Measurements from ENCODE around the gene TMEM263. TPM values are rescaled to one million over a fixed set of nuclear protein-coding genes. Genes with fewer than 3 reads are reported as not detected.

TMEM263 gene
- total RNA-seq, 1 experiment from 2014 or later: 11.8 TPM

- Histone ChIP-seq H3K79me2 (ENCODE audit: insufficient read depth, low read length) (no peaks in the 10 kb centered on the region), H3K4me1 (ENCODE audit: insufficient read depth, low read length) (no peaks in the 10 kb centered on the region), H2BK120ac (ENCODE audit: low read depth, low read length, poor library complexity, severe bottlenecking) (no peak overlapping the region), H3K4ac (ENCODE audit: low read depth, low read length) (no peak overlapping the region), H2BK5ac (ENCODE audit: insufficient read length, low read length) (no peak overlapping the region), H3K14ac (ENCODE audit: insufficient read depth, low read length) (no peak overlapping the region), H3T11ph (ENCODE audit: low read length) (no peak overlapping the region), H2BK15ac (ENCODE audit: low read depth, low read length) (no peak overlapping the region), H3K18ac (ENCODE audit: insufficient read length, low read depth, low read length) (no peak overlapping the region), H2AK5ac (ENCODE audit: insufficient read length, low read length) (no peak overlapping the region), H4K8ac (replicated peaks; ENCODE audit: insufficient read length, low read depth, low read length) (no peak overlapping the region), H3K9me3 (ENCODE audit: control insufficient read depth, low read depth, low read length) (no peaks in the 10 kb centered on the region), H4K5ac (ENCODE audit: insufficient read length, low read depth, low read length) (no peak overlapping the region), H3K56ac (ENCODE audit: insufficient read length, low read depth, low read length) (no peak overlapping the region), H3K23ac (ENCODE audit: insufficient read length, low read depth, low read length) (no peak overlapping the region), H3K79me1 (ENCODE audit: insufficient read depth, low read depth, low read length, poor library complexity, severe bottlenecking) (no peaks in the 10 kb centered on the region), H3K27ac (ENCODE audit: insufficient read length, low read depth, low read length) (no peak overlapping the region), H2BK12ac (ENCODE audit: insufficient read length, low read depth, low read length) (no peak overlapping the region), H3K27me3 (ENCODE audit: insufficient read depth, low read length) (no peaks in the 10 kb centered on the region), H3K9ac (ENCODE audit: extremely low read depth, insufficient read length, low read length) (no peak overlapping the region), H3K23me2 (ENCODE audit: insufficient read length, low read depth, low read length, poor library complexity, severe bottlenecking) (no peaks in the 10 kb centered on the region), H2AFZ (ENCODE audit: low read length) (no peak overlapping the region), H4K20me1 (ENCODE audit: control insufficient read depth, insufficient read depth, insufficient read length) (no peaks in the 10 kb centered on the region), H3K4me2 (ENCODE audit: insufficient read depth, insufficient read length, low read length) (no peak overlapping the region), H2BK20ac (ENCODE audit: low read depth, low read length, poor library complexity, severe bottlenecking) (no peak overlapping the region), H4K91ac (ENCODE audit: insufficient read length, low read depth, low read length) (no peak overlapping the region)
- H3K27ac Mint-ChIP-seq: no peak overlapping the region
- TF ChIP-seq CTCF (conservative IDR thresholded peaks at IDR 0.05): no peak
- no CpG with 5 or more reads among the region's 1 CpG for WGBS (ENCODE audit: extremely low coverage, insufficient read length, low lambda C conversion rate)
- no peak overlapping the region for H3K4me3 Mint-ChIP-seq
- no peaks in the 10 kb centered on the region for H3K27me3 Mint-ChIP-seq (ENCODE audit: low read depth)
- H3K36me3 Mint-ChIP-seq (ENCODE audit: insufficient read depth in 1 of 3, low read depth in 3 of 3): peaks cover 18 to 37% (median 33%) of the 10 kb centered on the region in 3 experiments; a peak in 6 of 7 replicates
- H3K9me3 Mint-ChIP-seq: no peaks in the 10 kb centered on the region; a peak in 1 of 5 replicates
- no peak for DNase-seq
- no peaks in the 10 kb centered on the region for H3K4me1 Mint-ChIP-seq
Observed at GRCh38 chr12:106997916-106998315, 42.2 kb downstream of the TMEM263 start.

Data from H9 (cell line).